Right cardiac atrium (tissue), 5 donors: ENCODE data around the gene EXTL1. TPM values are rescaled to one million over a fixed set of nuclear protein-coding genes. Genes with fewer than 3 reads are reported as not detected.

ENCODE experiments used
- ATAC-seq, 2 donors: fragments of 200-7000 bp; cut with Tn5 transposase; one replicate each; pipeline versions ENCODE4 v1.8.0 to v1.9.1; 2020; ENCODE audit warnings: moderate library complexity in 2 of 2, mild to moderate bottlenecking in 1 of 2
- DNase-seq, 3 donors: peaks; one replicate each; pipeline ENCODE4 v3.0.0-alpha.2; 2020
- H3K27ac ChIP-seq: one replicate; pipeline ENCODE4 v1.5.1; 2013; ENCODE audit warnings: mild to moderate bottlenecking, low read length, control low read depth, moderate library complexity
- H3K27me3 ChIP-seq: one replicate; pipeline ENCODE4 v1.6.1; 2013; ENCODE audit not compliant: control insufficient read depth, insufficient read depth
- H3K4me1 ChIP-seq: one replicate; pipeline ENCODE4 v1.6.1; 2013; ENCODE audit warnings: low read length; ENCODE audit not compliant: control insufficient read depth, insufficient read depth
- H3K4me3 ChIP-seq: one replicate; pipeline ENCODE4 v1.5.1; 2013; ENCODE audit warnings: low read length, control low read depth
- H3K9me3 ChIP-seq: one replicate; pipeline ENCODE4 v1.6.1; 2013; ENCODE audit warnings: low read length; ENCODE audit not compliant: control insufficient read depth
- WGBS: extraction: QIAGEN DNeasy Blood & Tissue Kit; methylation state at CpG from one replicate; pipeline ENCODE4 v1.1.7; 2013; 5-methylcytosine and 5-hydroxymethylcytosine counted together
- intact Hi-C, 4 donors: fragments of 100-400 bp; cut with DNase I; formaldehyde crosslinking; loops; one replicate each; pipeline versions ENCODE4 v1.11.0 to v1.14.0; 2022 to 2023
- polyA plus RNA-seq: library from polyadenylated mRNA; stranded (reverse); fragments of 200-250 nt; gene quantifications from one replicate; pipeline ENCODE4 v1.2.3, GENCODE V29; 2013
- total RNA-seq, 4 donors: library from RNA; stranded (reverse); fragmentation: NEBNext Ultra II Directional; extraction: Animal tissue kit (Norgen Biotek cat#: 25700); gene quantifications; one replicate each; pipeline ENCODE4 v1.2.1, GENCODE V29; 2021
- donor health status: healthy with polysubstance abuse.
- donor health status: DM: no; HTN: yes; CAD: no.
- donor health status: DM: no; HTN: no; CAD: no.
- donor health status: DM: no; HTN: yes; CAD: no; lungs with severe emphysema.
- donor health status: DM: yes; HTN: yes; CAD: no.

EXTL1 gene
- total and polyA plus RNA-seq, 5 donors, result 0.78 to 4.3 (median 2.4) TPM

DNA sequence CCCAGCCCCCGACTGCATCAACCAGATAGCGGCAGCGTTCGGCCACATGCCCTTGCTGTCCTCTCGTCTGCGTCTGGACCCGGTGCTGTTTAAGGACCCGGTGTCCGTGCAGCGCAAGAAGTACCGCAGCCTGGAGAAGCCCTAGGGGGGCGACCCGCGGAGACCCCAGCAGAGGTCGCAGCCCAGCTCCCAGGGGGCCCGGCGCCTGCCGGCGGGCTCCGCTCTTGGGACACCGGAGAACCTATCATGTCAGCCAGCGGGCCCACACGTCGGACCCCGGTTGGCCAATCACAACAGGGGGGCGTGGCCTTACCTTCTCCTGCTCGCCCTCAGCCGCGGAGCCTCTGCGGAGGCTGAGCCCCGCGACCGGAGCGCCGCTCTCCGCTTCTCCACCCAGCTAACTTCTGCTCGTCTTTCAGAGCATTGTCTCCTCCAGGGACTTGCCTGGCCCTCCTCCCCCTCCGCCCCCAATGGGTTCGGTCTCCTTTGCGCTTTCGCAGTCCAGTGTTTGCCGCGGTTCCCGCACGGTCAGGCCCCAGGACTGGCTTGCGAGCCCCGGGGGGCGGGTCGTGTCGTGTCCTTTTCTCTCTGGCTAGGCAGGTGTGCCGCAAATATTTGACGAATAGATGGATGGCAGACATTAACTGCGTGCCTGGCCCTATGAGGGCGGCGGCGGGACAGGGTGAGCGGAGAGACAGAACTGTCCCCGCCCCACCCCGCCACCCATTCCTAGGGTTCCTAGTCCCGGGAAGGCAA is 13.8 kb downstream of the EXTL1 start:
- DNase-seq (peak; percentile 95 to 98 (median 97)), ATAC-seq (peak; percentile 93 to 95)
- Histone ChIP-seq H3K4me3 (peak overlapping the region; percentile 61), H3K27me3 (no peaks in the 10 kb centered on the region), H3K9me3 (no peaks in the 10 kb centered on the region), H3K27ac (peak overlapping the region; percentile 59), H3K4me1 (no peaks in the 10 kb centered on the region)
- WGBS, result under 1% methylated on average over 60 of the region's 60 CpGs
- intact Hi-C loops, result loop anchor here (5.0 to 10.0 kb wide), 5 partner anchors 67 to 1331 kb away; partner anchors contain the start of gene FAM110D (in 1 of the 4)

DNA sequence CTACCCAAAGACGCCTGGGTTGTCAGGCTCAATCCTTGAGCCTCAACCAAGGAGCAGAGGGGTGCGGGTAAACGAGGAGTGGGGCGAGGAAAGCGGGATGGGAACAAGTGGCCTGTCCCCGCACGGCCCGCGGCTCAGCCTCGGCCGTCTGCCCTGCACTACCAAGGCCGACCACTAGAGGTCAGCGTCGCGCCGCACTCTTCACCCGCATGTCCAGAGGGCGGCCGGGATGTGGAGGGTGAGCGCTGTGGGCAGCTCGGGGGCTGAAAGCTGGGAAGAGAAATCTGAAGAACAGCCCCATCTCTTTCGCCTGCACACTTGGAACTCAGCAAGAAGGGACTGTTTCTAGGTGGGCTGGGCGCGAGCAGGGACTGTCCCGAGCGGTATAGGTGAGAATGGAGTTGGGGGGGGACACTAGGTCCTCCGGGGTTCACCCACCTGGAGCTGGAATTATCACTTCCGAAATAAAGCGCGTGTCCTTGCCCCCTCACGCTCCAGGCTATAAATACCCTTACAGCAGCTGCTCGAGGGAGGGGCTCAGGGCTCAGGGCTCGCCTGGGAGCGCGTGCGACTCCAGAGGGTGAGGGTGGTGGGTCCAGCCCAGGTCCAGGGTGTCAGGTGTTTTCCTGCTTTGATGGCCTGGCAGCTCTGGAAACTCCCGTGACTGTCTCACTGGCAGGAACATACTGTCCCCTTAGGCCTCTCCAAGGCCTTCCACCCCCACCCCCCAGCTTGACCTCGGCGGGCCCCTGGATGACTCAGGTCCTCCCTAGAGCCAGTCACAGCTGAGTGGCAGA is 14.6 kb downstream of the EXTL1 start:
- 8% methylated on average over 39 of the region's 39 CpGs for WGBS
- intact Hi-C loops, result loop anchor here (5.0 to 10.0 kb wide), 5 partner anchors 66 to 1331 kb away; partner anchors contain the start of gene FAM110D (in 1 of the 4)
- no peaks in the 10 kb centered on the region for H3K4me1 ChIP-seq
- peak; percentile 83 to 92 (median 91) for DNase-seq
- no peaks in the 10 kb centered on the region for H3K9me3 ChIP-seq
- peak; percentile 91 for ATAC-seq
- peak overlapping the region; percentile 61 for H3K4me3 ChIP-seq
- H3K27me3 ChIP-seq, result no peaks in the 10 kb centered on the region
- H3K27ac ChIP-seq, result peak overlapping the region; percentile 81

DNA sequence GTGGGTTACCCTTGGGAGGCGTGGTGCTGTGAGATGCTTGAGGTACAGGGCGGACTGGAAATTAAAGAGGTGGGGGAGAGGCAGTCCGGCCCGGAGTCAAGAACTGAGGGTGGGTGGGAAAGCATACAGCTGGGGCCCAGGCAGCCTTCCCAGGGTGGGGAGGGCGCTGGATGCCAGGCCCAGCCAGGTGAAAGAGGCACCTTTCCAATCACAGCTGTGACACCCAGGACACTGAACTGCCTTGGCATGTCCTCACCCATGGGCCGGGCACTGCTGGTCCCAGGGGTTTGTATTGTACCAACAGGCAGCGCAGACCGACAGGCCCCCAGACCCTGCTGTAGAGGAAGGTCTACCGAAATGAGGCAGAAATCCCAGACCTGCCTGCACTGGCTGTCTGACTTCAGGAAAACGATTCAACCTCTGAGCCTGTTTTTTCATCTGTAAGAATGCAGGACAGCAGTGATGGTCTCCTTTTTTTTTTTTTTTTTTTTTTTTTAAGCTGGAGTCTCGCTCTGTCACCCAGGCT is 15.2 kb downstream of the EXTL1 start:
- intact Hi-C loops, result loop anchor here (5.0 to 10.0 kb wide), 5 partner anchors 65 to 1332 kb away; partner anchors contain the start of gene FAM110D (in 1 of the 4)
- no peak for ATAC-seq
- no peaks in the 10 kb centered on the region for H3K9me3 ChIP-seq
- no peaks in the 10 kb centered on the region for H3K27me3 ChIP-seq
- no peak for DNase-seq
- WGBS, result 69% methylated on average over 10 of the region's 11 CpGs
- no peaks in the 10 kb centered on the region for H3K4me1 ChIP-seq
- H3K27ac ChIP-seq, result peak overlapping the region; percentile 81
- no peak overlapping the region for H3K4me3 ChIP-seq

DNA sequence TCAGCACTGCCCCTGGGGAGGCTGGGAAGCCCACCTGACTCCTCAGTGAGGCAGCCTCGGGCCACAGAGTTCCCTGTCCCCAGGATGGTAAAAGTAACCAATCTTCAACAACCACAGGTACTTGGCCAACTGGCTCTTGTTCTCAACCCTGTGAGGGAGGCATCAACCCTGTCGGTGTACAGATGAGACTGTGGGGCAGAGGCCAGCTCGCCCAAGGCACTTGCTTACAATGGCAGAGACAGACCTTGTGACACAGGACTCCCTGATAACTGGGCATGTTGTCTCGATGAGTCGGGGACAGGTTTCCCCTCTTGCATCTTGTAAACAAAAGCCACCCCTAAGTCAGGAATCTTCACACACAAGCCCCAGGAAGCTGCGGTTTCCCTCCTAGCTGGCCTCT is 16.3 kb downstream of the EXTL1 start:
- Histone ChIP-seq H3K4me1 (no peaks in the 10 kb centered on the region), H3K4me3 (no peak overlapping the region), H3K9me3 (no peaks in the 10 kb centered on the region), H3K27ac (peak overlapping the region; percentile 11), H3K27me3 (no peaks in the 10 kb centered on the region)
- ATAC-seq (no peak), DNase-seq (no peak)
- WGBS, result 55% methylated on average over 6 of the region's 6 CpGs
- intact Hi-C loops, result loop anchor here (5.0 to 10.0 kb wide), 5 partner anchors 64 to 1333 kb away; partner anchors contain the start of gene FAM110D (in 1 of the 4)

DNA sequence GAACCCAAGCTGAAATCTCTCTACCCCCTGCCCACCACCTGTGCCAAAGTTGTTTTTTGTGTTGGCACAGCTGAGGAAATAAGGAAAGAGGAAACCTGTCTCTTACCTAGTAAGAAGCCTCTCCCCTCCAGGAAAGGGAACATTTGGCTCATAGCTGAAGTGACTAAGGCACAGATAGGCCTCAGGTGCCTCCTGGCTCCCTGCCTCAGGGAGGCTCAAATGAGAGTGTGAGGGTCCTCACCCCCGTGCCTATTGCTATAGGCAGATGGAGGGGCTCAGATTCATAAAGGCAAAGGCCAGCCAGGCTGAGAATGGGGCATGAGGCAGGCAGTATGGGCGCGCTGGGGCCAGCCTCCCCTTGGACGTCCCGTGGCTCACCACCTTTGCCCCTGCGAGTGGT is 16.9 kb downstream of the EXTL1 start:
- ATAC-seq, result no peak
- peak overlapping the region; percentile 11 for H3K27ac ChIP-seq
- no peak overlapping the region for H3K4me3 ChIP-seq
- no peaks in the 10 kb centered on the region for H3K9me3 ChIP-seq
- DNase-seq, result no peak
- intact Hi-C loops, result loop anchor here (5.0 to 10.0 kb wide), 5 partner anchors 64 to 1334 kb away; partner anchors contain the start of gene FAM110D (in 1 of the 4)
- H3K27me3 ChIP-seq, result no peaks in the 10 kb centered on the region
- 83% methylated on average over 6 of the region's 6 CpGs for WGBS
- no peaks in the 10 kb centered on the region for H3K4me1 ChIP-seq

DNA sequence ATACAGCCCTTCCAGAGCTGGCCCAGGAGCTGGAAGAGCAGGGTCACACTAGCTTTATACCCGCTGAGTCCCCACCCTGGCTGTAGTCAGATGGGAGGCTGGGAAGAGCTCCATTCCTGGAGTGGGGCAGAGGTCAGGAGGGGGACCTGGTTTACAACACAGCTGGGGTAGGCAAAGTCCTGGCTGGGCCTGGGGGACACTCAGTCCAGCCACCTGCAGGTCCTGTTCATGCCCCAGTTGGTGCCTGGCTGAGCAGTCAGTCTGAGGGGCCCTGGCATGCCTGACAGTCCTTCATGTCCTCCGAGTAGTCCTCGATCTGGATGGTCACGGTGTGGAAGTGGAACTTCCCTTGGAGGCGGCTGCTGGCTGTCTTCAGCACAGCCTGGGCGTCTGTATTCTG is 17.3 kb downstream of the EXTL1 start:
- 62% methylated on average over 6 of the region's 6 CpGs for WGBS
- no peaks in the 10 kb centered on the region for H3K27me3 ChIP-seq
- H3K4me1 ChIP-seq, result no peaks in the 10 kb centered on the region
- DNase-seq (no peak), ATAC-seq (no peak)
- intact Hi-C loops, result loop anchor here (5.0 to 10.0 kb wide), 5 partner anchors 63 to 1334 kb away; partner anchors contain the start of gene FAM110D (in 1 of the 4)
- no peak overlapping the region for H3K4me3 ChIP-seq
- H3K9me3 ChIP-seq, result no peaks in the 10 kb centered on the region
- no peak overlapping the region for H3K27ac ChIP-seq

DNA sequence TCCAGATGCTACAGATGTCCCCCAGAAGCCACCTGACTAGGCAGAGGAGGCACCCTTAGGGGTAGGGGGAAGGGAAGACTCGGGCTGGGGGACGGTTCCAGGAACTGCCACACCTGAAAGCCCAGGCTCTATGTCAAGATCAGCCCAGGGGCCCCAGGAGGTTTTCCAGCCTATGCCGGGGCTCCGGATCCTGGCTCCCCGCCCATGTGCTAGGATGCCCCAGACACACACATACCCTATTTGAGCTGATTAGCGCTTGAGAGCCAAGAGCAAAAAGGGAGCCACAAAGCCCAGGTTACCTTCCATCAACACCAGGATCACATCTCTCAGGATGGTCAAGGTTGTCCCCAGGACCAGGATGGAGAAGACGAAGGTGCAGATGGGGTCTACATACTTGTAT is 19.8 kb downstream of the EXTL1 start:
- WGBS, result 72% methylated on average over 7 of the region's 7 CpGs
- H3K4me1 ChIP-seq, result no peaks in the 10 kb centered on the region

DNA sequence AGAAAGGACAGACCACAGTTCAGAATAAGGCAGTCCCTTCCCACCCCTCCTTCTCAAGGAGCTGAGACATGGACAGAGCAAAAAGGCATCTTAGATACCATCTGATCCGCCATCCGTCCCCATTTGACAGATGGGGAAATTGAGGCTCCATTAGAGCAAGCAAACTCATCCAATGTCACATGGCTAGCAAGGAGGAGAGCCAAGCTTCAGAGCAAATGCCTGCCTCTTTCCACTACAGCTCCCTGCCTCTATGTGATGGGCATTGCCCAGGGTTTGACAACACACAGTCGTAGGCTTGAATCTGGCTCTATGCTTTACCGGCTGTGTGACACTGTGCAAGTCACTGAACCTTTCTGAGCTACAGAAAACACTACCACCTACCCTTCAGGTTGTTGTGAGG is 20.4 kb downstream of the EXTL1 start:
- no peaks in the 10 kb centered on the region for H3K4me1 ChIP-seq
- H3K27me3 ChIP-seq, result no peaks in the 10 kb centered on the region
- ATAC-seq (no peak), DNase-seq (no peak)
- no peak overlapping the region for H3K27ac ChIP-seq
- WGBS, result 65% methylated on average over 4 of the region's 4 CpGs
- intact Hi-C loops, result no loop called here
- no peaks in the 10 kb centered on the region for H3K9me3 ChIP-seq
- H3K4me3 ChIP-seq, result no peak overlapping the region

More for the DNA sequence above, 19.8 kb downstream of the EXTL1 start:
- intact Hi-C loops, result no loop called here
- H3K4me3 ChIP-seq, result no peak overlapping the region
- DNase-seq (no peak), ATAC-seq (no peak)
- no peaks in the 10 kb centered on the region for H3K9me3 ChIP-seq
- no peaks in the 10 kb centered on the region for H3K27me3 ChIP-seq
- H3K27ac ChIP-seq, result no peak overlapping the region

DNA sequence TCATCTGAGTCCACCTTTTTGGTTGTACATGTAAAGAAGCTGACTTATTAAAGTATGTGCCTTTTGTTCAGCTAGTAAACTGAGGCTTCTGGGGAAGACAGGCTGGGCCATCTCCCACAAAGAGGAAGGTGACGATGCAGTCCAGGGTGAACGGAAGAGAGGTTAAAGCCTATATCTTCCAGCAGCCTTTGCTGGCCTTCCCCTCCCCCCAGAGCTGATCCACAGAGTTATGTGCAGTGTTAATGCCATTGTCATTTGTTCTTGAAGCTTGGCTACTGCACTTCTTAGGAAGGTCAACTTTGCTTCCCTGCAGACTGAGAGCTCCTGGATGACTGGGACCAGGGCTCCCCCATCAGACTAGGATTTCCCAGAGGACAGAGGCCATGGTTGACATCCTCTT is 22.2 kb downstream of the EXTL1 start:
- Histone ChIP-seq H3K9me3 (no peaks in the 10 kb centered on the region), H3K4me1 (no peaks in the 10 kb centered on the region), H3K27me3 (no peaks in the 10 kb centered on the region), H3K4me3 (no peak overlapping the region), H3K27ac (no peak overlapping the region)
- intact Hi-C loops, result no loop called here
- WGBS, result 60% methylated on average over 2 of the region's 2 CpGs
- no peak for ATAC-seq
- DNase-seq, result no peak

DNA sequence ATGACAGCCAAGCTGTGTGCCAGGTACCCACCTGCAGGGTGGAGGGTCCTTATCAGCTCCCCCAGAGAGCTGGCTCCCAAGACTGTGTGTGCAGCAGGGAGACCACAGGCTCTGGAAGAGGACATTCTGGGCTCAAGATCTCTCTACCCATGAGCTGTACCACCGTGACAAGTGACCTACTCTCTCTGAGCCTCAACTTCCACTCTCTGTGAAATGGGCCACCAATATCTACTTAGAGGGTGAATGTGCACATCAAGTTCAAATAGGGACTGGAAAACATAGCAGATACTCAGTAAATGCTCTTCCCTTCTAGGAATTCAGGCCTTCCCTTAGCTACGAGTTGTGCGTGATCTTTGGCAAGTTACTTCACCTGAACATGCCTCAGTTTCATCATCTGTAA is 22.8 kb downstream of the EXTL1 start:
- intact Hi-C loops, result no loop called here
- Histone ChIP-seq H3K4me1 (no peaks in the 10 kb centered on the region), H3K27ac (no peak overlapping the region), H3K27me3 (no peaks in the 10 kb centered on the region), H3K9me3 (no peaks in the 10 kb centered on the region), H3K4me3 (no peak overlapping the region)
- 93% methylated on average over 3 of the region's 3 CpGs for WGBS
- no peak for ATAC-seq
- no peak for DNase-seq
